Measurements from ENCODE around the gene DMD. TPM values are rescaled to one million over a fixed set of nuclear protein-coding genes. Genes with fewer than 3 reads are reported as not detected.

DMD gene
- total RNA-seq, 4 donors from 2014 or later, result 27.7 to 54.7 (median 34.4) TPM

- no peak for TF ChIP-seq CTCF (IDR thresholded peaks at IDR 0.05)
- DNase-seq (ENCODE audit: low spot score) (no peak), ATAC-seq (ENCODE audit: low FRiP score) (no peak)
Observed at GRCh38 chrX:31545726-31546125, 1665.6 kb downstream of the DMD start.

GRCh38 chrX:31545191-31545590 is 1666.2 kb downstream of the DMD start:
- ATAC-seq (ENCODE audit: low FRiP score) (no peak), DNase-seq (ENCODE audit: low spot score) (no peak)
- TF ChIP-seq CTCF (IDR thresholded peaks at IDR 0.05), result no peak

- ATAC-seq (ENCODE audit: low FRiP score) (no peak), DNase-seq (ENCODE audit: low spot score) (no peak)
- no peak for TF ChIP-seq CTCF (IDR thresholded peaks at IDR 0.05)
Observed at GRCh38 chrX:31543634-31544033, 1667.7 kb downstream of the DMD start.

GRCh38 chrX:31542566-31542965 is 1668.8 kb downstream of the DMD start:
- no peak for DNase-seq (ENCODE audit: low spot score)
- no peak for ATAC-seq (ENCODE audit: low FRiP score)
- TF ChIP-seq CTCF (IDR thresholded peaks at IDR 0.05), result no peak

GRCh38 chrX:31540313-31540712 is 1671.0 kb downstream of the DMD start:
- DNase-seq (ENCODE audit: low spot score) (no peak), ATAC-seq (ENCODE audit: low FRiP score) (no peak)
- no peak for TF ChIP-seq CTCF (IDR thresholded peaks at IDR 0.05)

GRCh38 chrX:31527455-31528126 is 1683.8 kb downstream of the DMD start:
- ATAC-seq (ENCODE audit: low FRiP score), result no peak

More at GRCh38 chrX:31527455-31528126, 1683.8 kb downstream of the DMD start:
- no peak for DNase-seq (ENCODE audit: low spot score)
- no peak for TF ChIP-seq CTCF (IDR thresholded peaks at IDR 0.05)
